ENCODE data around the gene GID4.

The GID4 gene

GRCh38 chr17:18044609-18045008, 5.4 kb downstream of the GID4 start:
- DNase-seq (ENCODE audit: low read depth): no peak

- no peak for DNase-seq (ENCODE audit: low read depth)
These were observed 6.6 kb downstream of the GID4 start for GRCh38 chr17:18045691-18046350.

- DNase-seq (ENCODE audit: low read depth): no peak
These were observed 16.4 kb downstream of the GID4 start for GRCh38 chr17:18055597-18055996.

- no peak for DNase-seq (ENCODE audit: low read depth)
These were observed 17.0 kb downstream of the GID4 start for GRCh38 chr17:18056214-18056613.

- no peak for DNase-seq (ENCODE audit: low read depth)
These were observed 20.1 kb downstream of the GID4 start for GRCh38 chr17:18059283-18059682.

GRCh38 chr17:18064053-18064452, 24.8 kb downstream of the GID4 start:
- no peak for DNase-seq (ENCODE audit: low read depth)

GRCh38 chr17:18065546-18065945, 26.3 kb downstream of the GID4 start:
- no peak for DNase-seq (ENCODE audit: low read depth)

- no peak for DNase-seq (ENCODE audit: low read depth)
These were observed 27.7 kb downstream of the GID4 start for GRCh38 chr17:18066866-18067265.

- no peak for DNase-seq (ENCODE audit: low read depth)
These were observed 29.9 kb downstream of the GID4 start for GRCh38 chr17:18069101-18069500.

- DNase-seq (ENCODE audit: low read depth): no peak
These were observed 31.7 kb downstream of the GID4 start for GRCh38 chr17:18070861-18071340.

GRCh38 chr17:18071751-18072150, 32.5 kb downstream of the GID4 start:
- no peak for DNase-seq (ENCODE audit: low read depth)

GRCh38 chr17:18074566-18075272, 35.5 kb downstream of the GID4 start:
- no peak for DNase-seq (ENCODE audit: low read depth)

- DNase-seq (ENCODE audit: low read depth): no peak
These were observed 37.7 kb downstream of the GID4 start for GRCh38 chr17:18076936-18077335.

GRCh38 chr17:18079543-18079942, 40.3 kb downstream of the GID4 start:
- DNase-seq (ENCODE audit: low read depth): no peak

GRCh38 chr17:18084256-18084655, 45.0 kb downstream of the GID4 start:
- no peak for DNase-seq (ENCODE audit: low read depth)

GRCh38 chr17:18087610-18088491, 48.6 kb downstream of the GID4 start, which contains the start of gene DRG2:
Gene DRG2, plus strand, starts transcription at chr17:18087948. Its CDS starts 76 bp downstream, at chr17:18088024.
- DNase-seq (ENCODE audit: low read depth): peak; percentile 76

- no peak for DNase-seq (ENCODE audit: low read depth)
These were observed 50.4 kb downstream of the GID4 start for GRCh38 chr17:18089613-18090012.

- DNase-seq (ENCODE audit: low read depth): no peak
These were observed 54.6 kb downstream of the GID4 start for GRCh38 chr17:18093616-18094408.

- no peak for DNase-seq (ENCODE audit: low read depth)
These were observed 55.2 kb downstream of the GID4 start for GRCh38 chr17:18094409-18094807.

GRCh38 chr17:18099516-18099915, 60.3 kb downstream of the GID4 start:
- no peak for DNase-seq (ENCODE audit: low read depth)

- no peak for DNase-seq (ENCODE audit: low read depth)
These were observed 61.4 kb downstream of the GID4 start for GRCh38 chr17:18100616-18101015.

- no peak for DNase-seq (ENCODE audit: low read depth)
These were observed 62.6 kb downstream of the GID4 start for GRCh38 chr17:18101828-18102227.
